Naive thymus-derived CD8-positive, alpha-beta T cell (primary cell): Measurements from ENCODE around the gene SLC5A11. TPM values are rescaled to one million over a fixed set of nuclear protein-coding genes. Genes with fewer than 3 reads are reported as not detected.
A peak's percentile ranks its signal among the peaks of the same experiment; 100 is the strongest.

Experiments used
- ATAC-seq, 2 donors: fragments of 150-1000 bp; cut with Tn5 transposase in 1 of 2; sonication (Bioruptor Pico), chemical (Tn5 transposase) in 1 of 2; 1 replicate in 1 of 2; 2 replicates in 1 of 2; pipeline ENCODE4 v1.10.0; 2021; ENCODE audit warnings: mild to moderate bottlenecking in 2 of 2, moderate library complexity in 2 of 2
- POLR2A ChIA-PET: fragments of 350-600 bp; sonication (Branson Sonifier 250); formaldehyde crosslinking; loops from one replicate; lab custom pipeline; 2021; ENCODE audit warnings: antibody characterized with exemption; lab: Charles Lee
- DNase-seq, 10 donors: peaks; one replicate each; pipeline versions ENCODE4 v3.0.0 to v3.0.0-alpha.2; 2020 to 2022
- H3K27ac Mint-ChIP-seq, 10 donors: one replicate each; pipeline ENCODE4 v1.8.0; 2020 to 2022; ENCODE audit warnings: mild to moderate bottlenecking in 10 of 10, mixed read lengths in 10 of 10, moderate library complexity in 4 of 10, inconsistent platforms in 1 of 10
- H3K27me3 Mint-ChIP-seq, 5 donors: one replicate each; pipeline ENCODE4 v1.8.0; 2021 to 2022; ENCODE audit warnings: mixed read lengths in 5 of 5
- H3K36me3 Mint-ChIP-seq, 3 donors: one replicate each; pipeline ENCODE4 v1.8.0; 2020 to 2022; ENCODE audit warnings: mixed read lengths in 3 of 3, mild to moderate bottlenecking in 2 of 3, inconsistent platforms in 1 of 3
- H3K4me1 Mint-ChIP-seq, 4 donors: one replicate each; pipeline ENCODE4 v1.8.0; 2021 to 2022; ENCODE audit warnings: mixed read lengths in 4 of 4
- H3K4me3 Mint-ChIP-seq, 10 donors: one replicate each; pipeline ENCODE4 v1.8.0; 2020 to 2022; ENCODE audit warnings: mild to moderate bottlenecking in 10 of 10, mixed read lengths in 10 of 10, moderate library complexity in 6 of 10, inconsistent platforms in 1 of 10
- H3K9me3 Mint-ChIP-seq, 9 donors: one replicate each; pipeline ENCODE4 v1.8.0; 2020 to 2022; ENCODE audit warnings: mixed read lengths in 9 of 9, mild to moderate bottlenecking in 3 of 9, inconsistent platforms in 1 of 9, moderate library complexity in 1 of 9
- polyA plus RNA-seq, 3 donors: library from polyadenylated mRNA; unstranded; fragments of 300-500 nt; fragmentation: Illumina TruSeq; gene quantifications; one replicate each; pipeline ENCODE4 v1.2.3, GENCODE V29; 2021
- total RNA-seq, 8 experiments: library from RNA in 2 of 8; stranded (reverse) in 2 of 8; gene quantifications; one replicate each; pipeline ENCODE4 v1.2.3 and lab custom pipeline; 2021 to 2026

Gene SLC5A11
- total and polyA plus RNA-seq, 5 experiments from 2014 or later: 0.22 to 0.68 TPM; not detected in 3

- Mint-ChIP-seq H3K36me3 (peaks cover 0 to 49% (median 12%) of the 10 kb centered on the region in 3 donors), H3K9me3 (peaks cover 0 to 4% (median 0%) of the 10 kb centered on the region in 9 donors), H3K27me3 (no peaks in the 10 kb centered on the region), H3K4me1 (peaks cover 10 to 22% (median 19%) of the 10 kb centered on the region in 4 donors), H3K4me3 (no peak overlapping the region), H3K27ac (peak overlapping the region in 1 of 10 donors; percentile 20)
- ATAC-seq (no peak), DNase-seq (no peak)
- POLR2A ChIA-PET: no interaction called here
Measured at GRCh38 chr16:24917891-24918290, 72.1 kb downstream of the SLC5A11 start.

GRCh38 chr16:24918641-24919040 is 72.9 kb downstream of the SLC5A11 start:
- no peak overlapping the region for H3K27ac Mint-ChIP-seq
- no peak for DNase-seq
- peaks cover 0 to 4% (median 0%) of the 10 kb centered on the region in 9 donors for H3K9me3 Mint-ChIP-seq
- no peak overlapping the region for H3K4me3 Mint-ChIP-seq
- peaks cover 0 to 55% (median 12%) of the 10 kb centered on the region in 3 donors for H3K36me3 Mint-ChIP-seq
- H3K27me3 Mint-ChIP-seq: no peaks in the 10 kb centered on the region
- peaks cover 12 to 25% (median 19%) of the 10 kb centered on the region in 4 donors for H3K4me1 Mint-ChIP-seq
- POLR2A ChIA-PET: no interaction called here
- ATAC-seq: no peak

- ATAC-seq (no peak), DNase-seq (no peak)
- H3K27ac Mint-ChIP-seq: peak overlapping the region in 2 of 10 donors; percentile 29 to 36
Measured at GRCh38 chr16:24919536-24919935, 73.8 kb downstream of the SLC5A11 start.

GRCh38 chr16:24920568-24920967 is 74.8 kb downstream of the SLC5A11 start:
- Mint-ChIP-seq H3K27me3 (no peaks in the 10 kb centered on the region), H3K4me1 (peaks cover 10 to 25% (median 19%) of the 10 kb centered on the region in 4 donors), H3K36me3 (peaks cover 0 to 69% (median 12%) of the 10 kb centered on the region in 3 donors), H3K9me3 (no peaks in the 10 kb centered on the region), H3K4me3 (peak overlapping the region in 1 of 10 donors; percentile 58), H3K27ac (peak overlapping the region in 8 of 10 donors; percentile 6 to 84 (median 58))
- ATAC-seq (no peak), DNase-seq (no peak)
- POLR2A ChIA-PET: no interaction called here

More at GRCh38 chr16:24919536-24919935, 73.8 kb downstream of the SLC5A11 start:
- Mint-ChIP-seq H3K4me3 (no peak overlapping the region), H3K27me3 (no peaks in the 10 kb centered on the region), H3K36me3 (peaks cover 0 to 59% (median 12%) of the 10 kb centered on the region in 3 donors), H3K9me3 (peaks cover 0 to 4% (median 0%) of the 10 kb centered on the region in 9 donors), H3K4me1 (peaks cover 12 to 25% (median 19%) of the 10 kb centered on the region in 4 donors)
- POLR2A ChIA-PET: no interaction called here

- DNase-seq (peak in 2 of 10 donors; percentile 10 to 12), ATAC-seq (peak; percentile 49 to 71)
- Mint-ChIP-seq H3K4me1 (peaks cover 10 to 25% (median 19%) of the 10 kb centered on the region in 4 donors), H3K36me3 (peaks cover 0 to 72% (median 12%) of the 10 kb centered on the region in 3 donors), H3K27me3 (no peaks in the 10 kb centered on the region), H3K9me3 (no peaks in the 10 kb centered on the region), H3K27ac (peak overlapping the region; percentile 6 to 86 (median 65)), H3K4me3 (peak overlapping the region in 4 of 10 donors; percentile 4 to 58 (median 24))
- POLR2A ChIA-PET: interaction anchor here (0.5 kb wide), 1 partner anchor 227 kb away, joined by 4 read pairs; no protein-coding TSS in a partner anchor
Measured at GRCh38 chr16:24921229-24921628, 75.5 kb downstream of the SLC5A11 start.

- Mint-ChIP-seq H3K4me1 (peaks cover 11 to 25% (median 19%) of the 10 kb centered on the region in 4 donors), H3K9me3 (no peaks in the 10 kb centered on the region), H3K27me3 (no peaks in the 10 kb centered on the region), H3K36me3 (peaks cover 0 to 84% (median 9%) of the 10 kb centered on the region in 3 donors), H3K27ac (peak overlapping the region in 1 of 10 donors; percentile 31), H3K4me3 (no peak overlapping the region)
- ATAC-seq (no peak), DNase-seq (no peak)
- POLR2A ChIA-PET: no interaction called here
Measured at GRCh38 chr16:24925163-24925562, 79.4 kb downstream of the SLC5A11 start.

GRCh38 chr16:24929409-24929808 is 83.6 kb downstream of the SLC5A11 start:
- Mint-ChIP-seq H3K4me3 (no peak overlapping the region), H3K9me3 (no peaks in the 10 kb centered on the region), H3K27me3 (no peaks in the 10 kb centered on the region), H3K36me3 (peaks cover 0 to 92% (median 22%) of the 10 kb centered on the region in 3 donors), H3K27ac (peak overlapping the region in 1 of 10 donors; percentile 36), H3K4me1 (peaks cover 0 to 4% (median 0%) of the 10 kb centered on the region in 4 donors)
- DNase-seq (no peak), ATAC-seq (no peak)
- POLR2A ChIA-PET: interaction anchor here (0.6 kb wide), 1 partner anchor 1803 kb away, joined by 3 read pairs; no protein-coding TSS in a partner anchor

DNA sequence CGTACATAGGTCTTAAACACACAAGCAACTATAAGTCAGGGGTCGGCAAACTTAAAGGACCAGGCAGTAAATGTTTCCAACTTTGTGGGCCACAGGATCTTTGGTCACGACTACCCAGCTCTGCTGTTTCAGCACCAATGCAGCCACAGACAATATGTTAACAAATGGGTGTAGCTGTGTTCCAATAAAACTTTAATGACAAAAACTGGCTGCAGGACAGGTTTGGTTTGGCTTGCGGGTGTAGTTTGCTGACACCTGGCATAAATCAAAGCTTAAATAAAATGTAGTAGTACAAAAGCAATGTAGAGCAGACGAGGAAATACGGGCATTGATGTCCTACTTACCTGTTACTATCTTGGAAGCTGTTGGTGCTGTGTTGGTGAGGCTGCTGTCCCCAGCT is 84.7 kb downstream of the SLC5A11 start:
- Mint-ChIP-seq H3K27ac (peak overlapping the region in 1 of 10 donors; percentile 74), H3K36me3 (peaks cover 0 to 94% (median 27%) of the 10 kb centered on the region in 3 donors), H3K27me3 (no peaks in the 10 kb centered on the region), H3K4me1 (peaks cover 0 to 4% (median 0%) of the 10 kb centered on the region in 4 donors), H3K4me3 (no peak overlapping the region), H3K9me3 (no peaks in the 10 kb centered on the region)
- DNase-seq (no peak), ATAC-seq (no peak)
- POLR2A ChIA-PET: no interaction called here

DNA sequence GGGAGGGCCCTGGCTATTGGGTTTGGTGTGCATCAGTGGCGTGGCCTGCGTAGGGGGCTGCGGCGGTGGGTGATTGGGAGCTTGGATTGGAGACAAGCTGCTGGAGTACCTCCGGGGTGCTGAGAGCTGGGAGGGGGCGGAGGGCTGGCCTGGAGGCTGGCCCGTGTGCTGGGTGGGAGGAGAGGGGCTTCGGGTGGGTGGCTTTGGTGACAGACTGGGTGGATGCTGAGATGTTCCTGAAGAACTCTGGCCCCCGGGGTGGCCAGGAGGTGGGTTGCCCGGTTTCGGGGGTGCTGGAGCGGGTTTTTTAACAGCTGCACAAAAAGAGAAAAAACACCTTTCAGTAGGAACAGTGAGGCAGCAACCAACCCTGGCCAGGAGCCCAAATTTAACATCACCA is 85.3 kb downstream of the SLC5A11 start:
- Mint-ChIP-seq H3K4me3 (no peak overlapping the region), H3K27me3 (no peaks in the 10 kb centered on the region), H3K36me3 (peaks cover 0 to 94% (median 30%) of the 10 kb centered on the region in 3 donors), H3K9me3 (no peaks in the 10 kb centered on the region), H3K27ac (peak overlapping the region in 1 of 10 donors; percentile 20), H3K4me1 (peaks cover 0 to 4% (median 0%) of the 10 kb centered on the region in 4 donors)
- POLR2A ChIA-PET: no interaction called here
- DNase-seq (no peak), ATAC-seq (no peak)

GRCh38 chr16:24935336-24935735 is 89.6 kb downstream of the SLC5A11 start:
- Mint-ChIP-seq H3K27ac (no peak overlapping the region), H3K27me3 (no peaks in the 10 kb centered on the region), H3K9me3 (no peaks in the 10 kb centered on the region), H3K4me1 (peaks cover 0 to 3% (median 0%) of the 10 kb centered on the region in 4 donors), H3K36me3 (peaks cover 0 to 94% (median 34%) of the 10 kb centered on the region in 3 donors), H3K4me3 (no peak overlapping the region)
- ATAC-seq (no peak), DNase-seq (no peak)
- POLR2A ChIA-PET: no interaction called here

DNA sequence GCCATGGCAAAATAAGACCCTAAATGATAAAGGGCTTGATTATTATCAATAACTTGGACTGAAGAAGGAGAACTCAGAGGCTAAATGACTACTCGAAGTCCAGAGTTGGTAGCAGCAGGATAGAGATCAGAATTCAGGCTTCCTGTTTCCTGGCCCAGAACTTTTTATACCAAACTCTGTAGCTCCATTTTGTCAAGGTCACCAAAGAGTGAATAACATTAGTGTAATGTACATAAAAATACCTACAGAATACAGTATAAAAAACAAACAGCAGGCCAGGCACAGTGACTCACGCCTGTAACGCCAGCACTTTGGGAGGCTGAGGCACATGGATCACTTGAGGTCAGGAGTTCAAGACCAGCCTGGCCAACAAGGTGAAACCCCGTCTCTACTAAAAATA is 90.4 kb downstream of the SLC5A11 start:
- ATAC-seq: no peak
- Mint-ChIP-seq H3K4me1 (peaks cover 0 to 3% (median 0%) of the 10 kb centered on the region in 4 donors), H3K36me3 (peaks cover 0 to 94% (median 31%) of the 10 kb centered on the region in 3 donors), H3K27me3 (no peaks in the 10 kb centered on the region), H3K4me3 (no peak overlapping the region), H3K9me3 (no peaks in the 10 kb centered on the region), H3K27ac (no peak overlapping the region)
- DNase-seq: no peak
- POLR2A ChIA-PET: no interaction called here

- no peak overlapping the region for H3K4me3 Mint-ChIP-seq
- H3K4me1 Mint-ChIP-seq: no peaks in the 10 kb centered on the region
- DNase-seq (no peak), ATAC-seq (no peak)
- H3K27me3 Mint-ChIP-seq: no peaks in the 10 kb centered on the region
- POLR2A ChIA-PET: no interaction called here
- no peaks in the 10 kb centered on the region for H3K9me3 Mint-ChIP-seq
- H3K36me3 Mint-ChIP-seq: peaks cover 9 to 91% (median 36%) of the 10 kb centered on the region in 3 donors
- peak overlapping the region in 1 of 10 donors; percentile 24 for H3K27ac Mint-ChIP-seq
Measured at GRCh38 chr16:24939224-24939623, 93.5 kb downstream of the SLC5A11 start.

DNA sequence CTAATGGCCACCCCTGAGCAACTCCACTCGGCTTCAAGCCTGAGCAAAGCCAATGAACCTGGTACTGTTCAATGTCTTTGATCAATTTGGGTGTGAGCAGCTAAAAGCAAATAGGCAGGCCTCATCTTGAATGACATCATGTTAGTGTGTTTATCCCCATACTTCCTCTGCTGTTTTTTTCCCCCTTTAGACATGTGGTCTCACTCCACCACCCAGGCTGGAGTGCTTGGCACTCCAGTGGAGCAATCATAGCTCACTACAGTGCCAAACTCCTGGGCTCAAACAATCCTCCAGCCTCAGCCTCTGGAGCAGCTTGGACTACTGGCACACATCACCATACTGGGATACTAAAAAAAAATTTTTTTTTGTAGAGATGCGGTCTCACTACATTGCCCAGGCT is 94.0 kb downstream of the SLC5A11 start:
- POLR2A ChIA-PET: no interaction called here
- DNase-seq (no peak), ATAC-seq (no peak)
- Mint-ChIP-seq H3K4me1 (no peaks in the 10 kb centered on the region), H3K9me3 (no peaks in the 10 kb centered on the region), H3K4me3 (no peak overlapping the region), H3K27ac (no peak overlapping the region), H3K36me3 (peaks cover 9 to 88% (median 33%) of the 10 kb centered on the region in 3 donors), H3K27me3 (no peaks in the 10 kb centered on the region)
